Activated effector memory CD4-positive, alpha-beta T cell treated with anti-CD3 and anti-CD28 coated beads, Interleukin-2, amount 50 U/mL, for 16 hours (primary cell): Measurements from ENCODE around the gene ZNF236.
"Not testable (repeated sequence)": the region's sequence is repeated elsewhere in the genome, so short reads cannot be mapped to it uniquely, and the experiment has no call there.

Experiments used
- DNase-seq: peaks from one replicate; pipeline ENCODE4 v3.0.0-alpha.2; 2020

The ZNF236 gene

GRCh38 chr18:76977684-76978232 is 155.4 kb downstream of the ZNF236 start:
- no peak for DNase-seq

DNA sequence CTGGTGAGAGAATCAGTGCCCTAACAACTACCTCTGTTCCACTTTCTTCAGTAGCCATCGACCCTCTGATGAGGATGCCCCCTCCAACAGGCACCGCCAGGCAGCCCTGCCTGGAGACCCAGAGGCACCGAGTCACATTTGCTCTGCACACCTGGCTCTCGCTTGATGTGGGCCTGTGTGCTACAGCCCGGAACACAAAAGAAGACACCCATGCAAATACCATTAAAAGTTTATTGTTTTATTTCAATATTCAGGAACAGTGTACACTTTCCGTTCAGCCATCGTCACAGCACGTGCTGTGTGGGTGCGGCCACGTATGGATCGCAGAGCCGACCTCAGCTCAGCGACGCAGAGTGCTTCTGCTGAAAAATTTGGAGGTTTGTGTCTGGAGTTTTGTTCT is 156.3 kb downstream of the ZNF236 start:
- DNase-seq: no peak

GRCh38 chr18:76979111-76979751 is 156.9 kb downstream of the ZNF236 start:
- no peak for DNase-seq

DNA sequence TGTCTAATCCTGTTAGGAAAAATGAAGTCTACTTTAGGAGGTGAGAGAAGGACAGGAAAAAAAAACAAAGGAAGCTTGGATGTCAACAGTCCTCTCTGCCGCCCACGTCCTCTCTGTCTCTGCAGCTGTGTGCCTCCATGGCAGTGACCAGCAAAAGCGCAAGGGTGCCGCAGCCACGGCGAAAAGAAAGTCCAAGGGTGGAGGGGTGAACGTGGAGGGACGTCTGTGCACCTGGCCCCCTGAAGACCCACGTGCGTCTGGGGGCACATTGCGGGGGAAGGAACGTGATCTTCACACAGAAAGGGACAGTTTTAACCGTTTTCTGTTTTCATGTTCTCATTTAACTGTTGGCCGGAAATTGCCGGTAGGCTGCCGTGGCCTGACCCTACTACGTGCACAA is 157.5 kb downstream of the ZNF236 start:
- no peak for DNase-seq

DNA sequence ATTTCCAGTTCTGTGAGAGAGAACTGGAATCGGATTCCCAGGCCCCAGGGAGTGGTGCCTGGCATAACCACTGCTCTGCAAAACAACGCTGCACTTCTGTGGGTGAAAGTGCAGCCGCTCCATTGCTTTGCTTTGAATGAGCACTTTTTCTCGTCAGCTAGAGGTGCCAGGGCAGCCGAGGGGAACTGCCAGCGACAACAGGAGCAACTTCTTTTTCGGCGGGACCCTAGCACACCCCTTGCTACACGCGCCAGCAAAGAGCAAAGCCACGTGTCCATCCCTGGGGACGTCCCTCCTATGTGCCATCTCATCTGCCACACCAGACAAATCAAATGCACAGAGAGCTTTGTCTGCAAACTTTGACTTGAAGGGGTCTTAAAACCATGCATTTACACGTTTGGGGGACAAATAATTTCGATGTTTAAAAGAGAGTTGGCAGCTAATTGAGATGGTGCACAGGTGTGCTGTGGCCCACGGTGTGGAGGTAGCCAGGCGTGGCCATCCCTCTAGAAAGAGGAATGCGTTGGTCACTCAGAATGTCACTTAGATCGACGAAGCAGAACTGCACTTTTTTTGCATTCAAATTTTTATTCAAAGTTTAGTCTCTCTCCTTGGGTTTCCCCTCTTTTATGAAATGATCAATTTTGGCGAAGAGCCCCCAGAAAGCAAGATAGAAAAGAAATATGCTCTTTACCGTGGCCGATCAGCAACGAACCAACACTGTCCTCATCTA is 158.5 kb downstream of the ZNF236 start:
- no peak for DNase-seq

DNA sequence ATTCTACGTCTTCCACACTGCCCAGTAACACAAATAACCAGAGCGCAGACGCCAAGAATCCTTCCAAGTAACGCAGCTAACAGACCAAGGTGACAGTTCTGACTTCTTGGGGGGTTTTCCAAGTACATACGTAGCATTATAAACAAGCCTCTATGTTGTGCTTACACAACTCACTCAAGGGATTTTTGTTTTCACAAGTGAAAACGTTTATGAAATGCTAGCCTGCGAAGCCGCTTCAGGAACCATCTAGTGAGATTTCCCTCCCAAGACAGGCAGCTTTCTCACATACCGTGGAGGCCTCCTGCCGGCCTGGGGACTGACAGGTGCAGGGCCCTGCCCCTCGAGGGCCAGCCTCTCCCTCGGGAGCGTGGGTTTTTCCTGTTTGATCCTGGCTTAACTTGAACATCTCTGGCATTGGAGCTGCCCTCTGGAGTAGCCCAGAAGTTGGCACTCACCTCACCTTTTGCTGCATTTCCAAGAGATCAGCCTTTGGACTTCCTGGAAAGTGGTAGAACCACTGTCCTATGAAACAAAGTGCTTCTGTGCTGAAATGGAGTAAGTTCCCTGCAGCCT is 159.1 kb downstream of the ZNF236 start:
- DNase-seq: no peak

DNA sequence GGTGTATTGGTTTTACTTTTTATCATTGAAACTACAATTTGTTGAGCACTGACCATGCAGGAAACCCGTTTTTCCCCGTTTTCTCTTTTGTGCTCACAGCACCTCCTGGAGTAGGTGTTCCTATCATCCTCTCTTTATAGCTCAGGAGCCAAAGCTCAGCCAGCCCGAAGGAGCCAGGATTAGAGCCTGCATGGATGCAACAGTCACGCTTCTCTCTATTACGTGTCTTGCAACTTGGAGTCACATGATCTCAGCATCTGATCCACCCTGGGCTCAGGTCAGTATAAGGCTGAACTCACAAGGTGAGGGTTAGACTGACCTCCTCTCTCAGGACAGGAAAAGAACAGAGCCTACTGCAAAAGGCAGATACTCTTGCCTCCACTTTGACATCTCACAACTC is 159.7 kb downstream of the ZNF236 start:
- DNase-seq: no peak

DNA sequence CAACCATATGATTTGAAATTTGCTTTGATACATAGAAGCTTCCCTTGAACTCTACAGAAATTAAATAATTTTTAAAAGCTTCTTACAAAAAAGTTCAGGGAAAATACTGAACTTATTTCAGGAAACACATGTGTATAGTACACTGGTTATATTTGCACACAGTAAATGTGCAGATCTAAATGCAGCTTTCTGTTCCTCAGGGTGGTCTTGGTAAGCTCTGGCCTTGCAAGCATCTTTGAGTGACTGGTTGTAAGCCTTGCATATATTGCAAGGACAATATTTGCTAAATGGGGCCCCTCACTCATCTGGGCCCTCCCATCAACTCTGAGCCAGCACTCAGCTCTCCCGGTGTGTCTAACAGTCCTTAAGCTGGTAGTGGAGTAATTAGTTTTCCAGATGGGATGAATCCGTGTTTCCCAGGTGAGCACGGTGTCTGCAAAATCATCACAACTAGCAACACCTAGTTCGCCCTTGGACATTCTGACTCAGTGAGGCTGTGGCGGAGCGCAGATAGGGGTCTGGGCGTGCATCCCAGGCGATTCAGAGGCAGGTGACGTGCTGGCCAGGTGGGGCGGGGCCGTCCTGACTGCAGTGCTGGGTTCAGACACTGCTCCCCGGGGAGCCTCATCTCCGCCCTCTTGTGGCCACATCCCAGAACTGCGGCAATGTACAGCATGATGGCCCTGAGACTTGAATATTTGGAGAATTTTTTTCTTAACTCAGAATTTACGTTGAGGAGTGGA is 160.7 kb downstream of the ZNF236 start:
- DNase-seq: peak; percentile 93

DNA sequence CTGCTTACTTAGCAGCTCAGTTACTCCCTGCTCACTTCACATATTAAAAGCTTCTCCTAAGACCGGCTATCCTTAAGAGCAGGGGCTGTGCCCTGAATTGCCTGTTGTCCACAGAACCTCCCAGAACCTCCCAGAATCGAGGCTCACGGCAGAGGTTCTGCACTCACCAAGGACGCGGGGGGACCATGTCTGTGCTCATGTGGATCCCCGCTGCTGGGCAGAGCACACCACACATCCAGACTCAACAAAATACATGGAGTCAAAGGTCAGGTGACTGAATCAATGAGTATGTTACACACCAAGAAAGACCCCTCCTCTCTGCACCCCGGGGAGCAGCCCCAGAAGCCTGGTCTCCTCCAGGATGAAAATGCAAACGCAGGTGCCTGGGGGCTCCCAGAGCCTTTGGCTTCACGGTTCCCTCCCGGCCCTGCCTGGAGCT is 161.3 kb downstream of the ZNF236 start:
- DNase-seq: no peak

DNA sequence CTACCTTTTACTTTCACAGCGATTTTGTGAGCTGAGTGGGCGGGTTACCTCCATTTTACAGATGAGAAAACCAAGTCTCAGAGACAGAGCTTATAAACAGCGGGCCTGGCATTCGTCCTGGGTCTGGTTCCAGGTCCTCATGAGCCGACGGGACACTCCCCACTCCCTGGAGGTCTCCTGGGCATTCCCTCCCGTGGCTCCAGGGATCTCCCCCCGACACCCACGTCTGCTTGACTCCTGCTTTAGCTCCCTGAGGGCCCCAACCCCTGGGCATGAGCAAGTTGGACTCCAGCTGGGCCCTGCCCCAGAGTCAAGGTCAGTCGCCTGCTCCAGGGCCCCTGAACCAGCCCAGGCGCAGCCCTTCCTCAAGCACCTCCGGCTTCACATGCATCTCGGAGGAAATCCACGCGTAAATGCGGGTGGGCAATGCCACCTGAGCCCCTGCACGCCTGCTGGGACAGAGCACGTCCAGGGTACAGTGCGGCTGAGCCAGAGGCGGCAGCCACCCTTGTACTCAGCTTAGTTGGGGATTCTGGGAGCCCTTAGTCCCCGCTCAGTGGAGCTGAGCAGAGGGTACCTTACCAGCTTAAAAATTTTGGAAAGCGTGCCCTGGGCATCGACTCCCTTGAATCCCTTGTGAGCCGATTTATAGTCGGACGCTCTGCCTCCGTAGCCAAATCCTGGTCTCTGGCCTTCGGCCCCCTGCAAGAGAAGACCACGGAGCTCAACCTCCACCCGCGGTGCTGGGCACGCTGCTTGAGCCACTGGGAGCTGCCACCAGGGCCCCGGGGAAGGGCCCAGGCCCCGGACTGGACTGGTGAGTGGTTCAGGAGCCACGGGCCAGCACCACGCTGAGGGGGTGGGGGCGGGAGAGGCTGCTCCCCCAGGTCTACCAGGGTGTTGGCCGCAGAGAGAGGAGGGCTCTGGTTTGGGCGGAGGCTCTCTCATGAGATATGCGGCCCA is 162.1 kb downstream of the ZNF236 start:
- DNase-seq: no peak

GRCh38 chr18:76985156-76985950 is 163.0 kb downstream of the ZNF236 start:
- DNase-seq: no peak

DNA sequence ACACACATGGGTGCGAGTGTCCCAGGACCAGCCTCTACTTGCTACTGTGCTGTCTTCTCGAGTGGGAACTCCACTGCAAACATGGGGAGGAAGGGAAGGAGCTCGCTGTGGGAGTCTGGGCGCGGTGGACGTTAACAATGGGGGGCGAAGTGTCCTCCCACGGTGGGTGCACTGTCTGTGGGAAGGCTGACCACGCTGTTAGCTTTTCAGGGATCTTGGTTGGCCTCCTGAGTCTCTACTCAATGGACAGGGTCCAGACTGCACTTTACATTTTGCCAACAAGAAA is 163.5 kb downstream of the ZNF236 start:
- DNase-seq: no peak

- DNase-seq: no peak
Measured at GRCh38 chr18:76986406-76986805, 164.0 kb downstream of the ZNF236 start.

DNA sequence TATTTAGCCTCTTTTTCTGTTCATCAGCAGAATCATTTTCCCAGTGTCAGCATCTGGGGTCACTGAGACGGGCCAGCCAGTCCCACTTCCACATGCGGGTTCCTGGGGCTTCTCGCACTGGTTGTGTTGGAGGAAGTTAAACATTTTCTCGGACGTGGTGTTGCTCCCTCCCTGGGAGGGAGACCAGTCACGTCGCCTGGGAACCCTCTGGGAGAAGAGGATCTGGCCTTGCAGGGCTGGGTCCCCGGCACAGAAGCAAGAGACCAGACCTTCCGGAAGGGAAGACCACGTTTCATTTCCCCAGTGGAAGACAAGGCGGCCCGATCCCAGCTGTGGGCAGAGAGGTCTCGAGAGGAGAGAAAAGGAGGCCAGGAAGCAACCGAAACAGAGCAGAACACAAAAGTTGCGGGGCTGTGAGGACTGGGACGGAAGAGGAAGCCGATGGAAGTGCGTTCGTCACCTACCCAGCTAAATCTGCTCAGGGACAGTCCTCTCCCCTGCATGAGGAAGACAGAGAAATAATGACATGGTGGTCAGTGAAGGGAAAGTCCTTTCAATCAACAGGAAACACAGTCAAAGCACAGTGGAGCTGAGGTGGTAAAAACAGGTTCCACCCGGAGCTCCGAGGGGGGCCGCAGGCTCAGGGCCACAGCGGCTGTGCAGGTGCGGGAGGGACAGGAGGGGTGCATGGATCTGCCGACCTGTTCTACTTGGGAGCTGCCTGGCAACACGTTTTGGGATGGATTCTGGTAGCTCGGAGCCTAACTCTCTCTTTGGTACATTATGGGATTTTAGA is 165.9 kb downstream of the ZNF236 start:
- DNase-seq: no peak

GRCh38 chr18:76988827-76989646 is 166.7 kb downstream of the ZNF236 start:
- DNase-seq: no peak

GRCh38 chr18:76989647-76990190 is 167.4 kb downstream of the ZNF236 start:
- DNase-seq: no peak

DNA sequence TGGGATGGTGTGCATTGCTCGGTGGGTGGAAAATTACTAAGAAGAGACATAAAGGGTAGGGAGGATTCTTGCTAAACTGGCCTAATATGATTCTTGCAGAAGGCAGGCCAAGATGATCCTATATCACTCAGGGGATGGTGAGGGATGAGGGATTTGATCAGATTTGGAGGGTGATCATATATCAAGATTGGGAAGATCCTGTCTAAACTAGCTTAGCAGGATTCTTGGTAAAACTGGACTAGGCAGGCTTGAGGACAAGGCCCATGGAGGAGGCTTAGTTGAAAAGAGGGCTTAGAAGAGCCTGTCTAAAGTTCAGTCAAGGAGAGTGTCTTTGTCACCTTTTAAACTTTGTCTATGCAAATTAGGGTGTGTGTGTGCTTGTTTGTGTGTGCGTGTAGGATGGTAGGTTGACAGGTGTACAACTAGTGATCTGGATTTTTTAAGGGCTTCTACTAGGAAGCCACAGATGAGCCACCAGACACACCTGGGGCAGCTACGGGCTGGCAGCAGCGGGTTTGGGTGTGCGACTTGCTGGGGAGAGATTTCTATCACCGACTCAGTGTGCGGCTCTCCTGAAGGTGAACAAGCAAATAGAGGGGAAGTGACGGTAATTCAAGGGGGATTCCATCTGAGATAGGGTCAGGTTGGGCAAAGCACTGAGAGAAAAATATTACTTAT is 168.1 kb downstream of the ZNF236 start:
- DNase-seq: not testable (repeated sequence)

- DNase-seq: no peak
Measured at GRCh38 chr18:76991021-76991688, 168.8 kb downstream of the ZNF236 start.
